Immature natural killer cell (primary cell): ENCODE measurements around the gene HBS1L. TPM values are rescaled to one million over a fixed set of nuclear protein-coding genes. Genes with fewer than 3 reads are reported as not detected.

Experiments used
- DNase-seq, 3 donors: peaks; one replicate each; pipeline ENCODE4 v3.0.0; 2022; ENCODE audit warnings: mixed read lengths in 1 of 3
- H3K27ac Mint-ChIP-seq, 6 donors: one replicate each; pipeline ENCODE4 v1.8.0; 2020; ENCODE audit warnings: mixed read lengths in 6 of 6, mild to moderate bottlenecking in 5 of 6, inconsistent platforms in 4 of 6, moderate library complexity in 3 of 6
- H3K27me3 Mint-ChIP-seq, 3 donors: one replicate each; pipeline ENCODE4 v1.8.0; 2020 to 2021; ENCODE audit warnings: low read depth in 3 of 3, mild to moderate bottlenecking in 3 of 3, mixed read lengths in 3 of 3, moderate library complexity in 3 of 3, inconsistent platforms in 1 of 3
- H3K36me3 Mint-ChIP-seq, 3 donors: one replicate each; pipeline ENCODE4 v1.8.0; 2020; ENCODE audit warnings: mixed read lengths in 3 of 3, inconsistent platforms in 2 of 3, mild to moderate bottlenecking in 2 of 3
- H3K4me1 Mint-ChIP-seq, 2 donors: one replicate each; pipeline ENCODE4 v1.8.0; 2020; ENCODE audit warnings: inconsistent platforms in 2 of 2, mild to moderate bottlenecking in 2 of 2, mixed read lengths in 2 of 2, moderate library complexity in 1 of 2
- H3K4me3 Mint-ChIP-seq, 5 donors: one replicate each; pipeline ENCODE4 v1.8.0; 2020; ENCODE audit warnings: mild to moderate bottlenecking in 5 of 5, mixed read lengths in 5 of 5, inconsistent platforms in 3 of 5, moderate library complexity in 3 of 5
- H3K9me3 Mint-ChIP-seq, 6 donors: one replicate each; pipeline ENCODE4 v1.8.0; 2020; ENCODE audit warnings: mild to moderate bottlenecking in 6 of 6, mixed read lengths in 6 of 6, inconsistent platforms in 4 of 6, moderate library complexity in 3 of 6
- polyA plus RNA-seq, 3 donors: library from polyadenylated mRNA; unstranded; fragments of 300-500 nt; fragmentation: Illumina TruSeq; gene quantifications; one replicate each; pipeline ENCODE4 v1.2.3, GENCODE V29; 2021

HBS1L gene
- polyA plus RNA-seq, 3 donors from 2014 or later = 29.0 to 38.7 (median 32.4) TPM

- H3K27me3 Mint-ChIP-seq = peaks cover 0 to 4% (median 0%) of the 10 kb centered on the region in 3 donors
- no peak overlapping the region for H3K27ac Mint-ChIP-seq
- H3K9me3 Mint-ChIP-seq = no peaks in the 10 kb centered on the region
- no peaks in the 10 kb centered on the region for H3K4me1 Mint-ChIP-seq
- DNase-seq = no peak
- H3K4me3 Mint-ChIP-seq = no peak overlapping the region
- peaks cover 6 to 19% (median 9%) of the 10 kb centered on the region in 3 donors for H3K36me3 Mint-ChIP-seq
Observed at GRCh38 chr6:134934793-134935485, 119.7 kb downstream of the HBS1L start.

DNA sequence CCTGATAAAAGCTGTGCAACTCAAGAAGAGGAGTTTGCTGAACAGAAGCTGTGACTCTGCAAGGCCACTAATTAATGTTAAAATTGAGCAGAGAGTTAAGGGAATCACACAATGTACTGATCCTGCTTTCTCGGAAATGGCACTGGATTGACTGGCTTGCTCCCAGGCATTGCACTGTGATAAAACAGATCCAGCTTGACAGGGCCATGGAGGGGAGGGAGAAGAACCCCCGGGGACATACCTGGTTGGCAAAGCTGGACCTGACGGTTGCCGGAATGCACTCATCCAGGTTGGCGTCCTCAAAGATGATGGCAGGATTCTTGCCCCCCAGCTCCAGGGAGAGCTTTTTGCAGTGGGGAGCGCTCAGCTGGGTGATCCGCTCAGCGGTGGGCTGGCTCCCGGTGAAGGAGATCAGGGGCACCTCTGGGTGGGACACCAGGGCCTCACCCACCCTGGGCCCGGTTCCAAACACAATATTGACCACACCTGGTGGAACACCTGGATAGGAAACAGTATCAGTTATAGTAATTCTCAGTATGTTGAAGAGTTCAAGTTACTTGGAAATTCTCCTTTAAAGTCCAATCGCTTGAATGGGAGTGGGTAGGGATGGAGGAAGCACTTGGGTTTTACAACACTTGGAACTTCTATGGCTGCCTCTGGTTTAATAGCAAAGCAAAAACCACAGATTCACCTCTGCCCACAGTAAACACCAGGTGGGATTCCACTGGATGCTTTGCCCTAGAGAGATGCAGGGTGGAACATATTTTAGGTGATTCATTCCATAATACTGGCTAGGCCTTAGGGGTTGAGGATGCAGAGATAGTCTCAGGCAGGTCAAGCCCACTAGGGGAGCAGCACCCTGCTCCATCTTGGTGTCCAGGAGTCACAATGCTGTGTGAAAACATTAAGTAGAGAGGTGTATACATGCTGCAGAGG lies 121.8 kb downstream of the HBS1L start:
- Mint-ChIP-seq H3K9me3 (no peaks in the 10 kb centered on the region), H3K4me3 (no peak overlapping the region), H3K27me3 (peaks cover 0 to 4% (median 0%) of the 10 kb centered on the region in 3 donors), H3K27ac (no peak overlapping the region), H3K36me3 (peaks cover 14 to 36% (median 23%) of the 10 kb centered on the region in 3 donors), H3K4me1 (no peaks in the 10 kb centered on the region)
- DNase-seq = no peak

GRCh38 chr6:134932098-134932497 lies 122.5 kb downstream of the HBS1L start:
- DNase-seq = no peak
- H3K27ac Mint-ChIP-seq = no peak overlapping the region

GRCh38 chr6:134930463-134930862 lies 124.2 kb downstream of the HBS1L start:
- Mint-ChIP-seq H3K27ac (no peak overlapping the region), H3K36me3 (peaks cover 22 to 35% (median 33%) of the 10 kb centered on the region in 3 donors), H3K9me3 (no peaks in the 10 kb centered on the region), H3K27me3 (peaks cover 0 to under 1% (median 0%) of the 10 kb centered on the region in 3 donors), H3K4me3 (no peak overlapping the region), H3K4me1 (no peaks in the 10 kb centered on the region)
- DNase-seq = no peak

More at GRCh38 chr6:134932098-134932497, 122.5 kb downstream of the HBS1L start:
- Mint-ChIP-seq H3K4me3 (no peak overlapping the region), H3K4me1 (no peaks in the 10 kb centered on the region), H3K9me3 (no peaks in the 10 kb centered on the region), H3K27me3 (peaks cover 0 to 4% (median 0%) of the 10 kb centered on the region in 3 donors), H3K36me3 (peaks cover 14 to 36% (median 26%) of the 10 kb centered on the region in 3 donors)

- Mint-ChIP-seq H3K9me3 (no peaks in the 10 kb centered on the region), H3K4me1 (no peaks in the 10 kb centered on the region), H3K4me3 (no peak overlapping the region), H3K27ac (no peak overlapping the region), H3K27me3 (no peaks in the 10 kb centered on the region), H3K36me3 (peaks cover 22 to 39% (median 30%) of the 10 kb centered on the region in 3 donors)
- DNase-seq = no peak
Observed at GRCh38 chr6:134928151-134928900, 126.3 kb downstream of the HBS1L start.

GRCh38 chr6:134925800-134926199 lies 128.8 kb downstream of the HBS1L start:
- peaks cover 18 to 37% (median 23%) of the 10 kb centered on the region in 3 donors for H3K36me3 Mint-ChIP-seq
- H3K27me3 Mint-ChIP-seq = peaks cover 0 to 2% (median 0%) of the 10 kb centered on the region in 3 donors
- H3K9me3 Mint-ChIP-seq = no peaks in the 10 kb centered on the region
- DNase-seq = no peak
- H3K4me3 Mint-ChIP-seq = no peak overlapping the region
- no peaks in the 10 kb centered on the region for H3K4me1 Mint-ChIP-seq
- no peak overlapping the region for H3K27ac Mint-ChIP-seq

DNA sequence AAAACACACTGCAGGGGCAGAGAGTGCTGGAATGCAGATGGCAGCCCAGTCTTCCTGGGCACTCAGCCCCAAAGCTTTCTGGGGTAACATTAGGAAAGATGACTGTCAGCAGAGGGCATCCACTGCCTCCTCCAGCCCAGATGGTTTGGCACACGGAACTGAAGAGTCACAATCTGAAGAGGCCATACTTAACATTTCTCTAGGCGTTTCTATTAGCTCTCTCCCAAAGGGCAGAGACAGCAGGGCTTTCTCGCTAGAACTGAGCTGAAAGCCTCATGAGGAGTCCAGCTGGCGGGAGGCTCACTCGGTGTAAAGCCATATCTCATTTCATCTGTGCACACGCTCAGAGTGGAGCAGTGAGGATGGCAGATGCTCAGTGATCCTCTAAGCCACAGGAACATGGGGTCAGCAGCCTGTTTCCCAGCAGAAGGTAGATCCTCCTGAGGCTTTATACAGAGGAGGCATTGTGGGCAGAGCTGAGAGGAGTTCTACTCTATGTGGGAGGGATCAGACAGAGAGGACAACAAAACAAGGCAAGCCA lies 132.8 kb downstream of the HBS1L start:
- H3K4me1 Mint-ChIP-seq = no peaks in the 10 kb centered on the region
- H3K27me3 Mint-ChIP-seq = peaks cover 0 to 2% (median 0%) of the 10 kb centered on the region in 3 donors
- H3K27ac Mint-ChIP-seq = no peak overlapping the region
- DNase-seq = no peak
- no peak overlapping the region for H3K4me3 Mint-ChIP-seq
- H3K36me3 Mint-ChIP-seq = peaks cover 7 to 26% (median 11%) of the 10 kb centered on the region in 3 donors
- no peaks in the 10 kb centered on the region for H3K9me3 Mint-ChIP-seq

GRCh38 chr6:134921276-134921675 lies 133.3 kb downstream of the HBS1L start:
- no peak overlapping the region for H3K27ac Mint-ChIP-seq
- H3K9me3 Mint-ChIP-seq = no peaks in the 10 kb centered on the region
- H3K4me3 Mint-ChIP-seq = no peak overlapping the region
- no peaks in the 10 kb centered on the region for H3K4me1 Mint-ChIP-seq
- H3K36me3 Mint-ChIP-seq = peaks cover 10 to 30% (median 15%) of the 10 kb centered on the region in 3 donors
- DNase-seq = no peak
- H3K27me3 Mint-ChIP-seq = peaks cover 0 to 2% (median 0%) of the 10 kb centered on the region in 3 donors

DNA sequence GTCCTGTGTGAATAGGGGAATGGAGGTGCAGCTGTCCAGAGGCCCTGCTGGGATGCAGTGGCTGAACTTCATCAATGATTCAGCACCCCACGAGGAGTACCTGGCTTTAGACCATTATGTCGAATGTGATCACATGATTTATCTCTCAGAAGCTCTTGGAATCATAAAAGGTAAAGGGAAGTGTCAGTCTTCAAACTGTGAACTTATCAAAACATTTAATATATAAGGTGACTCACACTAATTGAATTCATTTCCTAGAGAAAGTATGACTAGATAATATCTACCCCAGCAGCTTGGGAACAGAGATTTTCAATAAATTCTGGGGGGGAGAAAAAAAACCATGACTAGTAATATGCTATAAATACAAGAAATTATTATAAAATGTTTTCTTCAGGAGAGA lies 134.2 kb downstream of the HBS1L start:
- H3K4me1 Mint-ChIP-seq = no peaks in the 10 kb centered on the region
- H3K27me3 Mint-ChIP-seq = peaks cover 0 to 2% (median 0%) of the 10 kb centered on the region in 3 donors
- H3K9me3 Mint-ChIP-seq = no peaks in the 10 kb centered on the region
- peaks cover 6 to 32% (median 15%) of the 10 kb centered on the region in 3 donors for H3K36me3 Mint-ChIP-seq
- no peak overlapping the region for H3K4me3 Mint-ChIP-seq
- no peak for DNase-seq
- H3K27ac Mint-ChIP-seq = no peak overlapping the region

GRCh38 chr6:134918418-134918961 lies 136.1 kb downstream of the HBS1L start:
- H3K4me1 Mint-ChIP-seq = no peaks in the 10 kb centered on the region
- H3K36me3 Mint-ChIP-seq = peaks cover 6 to 29% (median 15%) of the 10 kb centered on the region in 3 donors
- H3K9me3 Mint-ChIP-seq = no peaks in the 10 kb centered on the region
- H3K27ac Mint-ChIP-seq = no peak overlapping the region
- no peak for DNase-seq
- no peak overlapping the region for H3K4me3 Mint-ChIP-seq
- H3K27me3 Mint-ChIP-seq = peaks cover 0 to 2% (median 0%) of the 10 kb centered on the region in 3 donors

DNA sequence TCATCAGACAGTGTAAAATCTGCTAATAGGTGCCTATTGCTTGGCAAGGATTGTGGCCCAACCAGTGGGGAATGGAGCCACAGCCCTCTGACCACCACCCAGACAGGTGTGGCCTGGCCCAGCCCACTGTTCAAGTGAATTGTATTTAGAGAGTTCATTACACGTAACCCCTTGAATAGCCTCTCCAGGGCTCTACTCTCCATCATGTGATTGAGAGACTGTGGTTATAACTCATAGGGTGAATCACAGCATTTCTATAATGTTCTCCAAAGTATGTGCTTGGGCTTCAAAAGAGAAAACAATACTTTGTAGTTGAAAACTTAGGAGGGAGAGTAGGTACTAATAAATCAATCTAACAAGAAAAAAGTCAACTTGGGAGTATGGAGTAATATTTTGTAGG lies 143.1 kb downstream of the HBS1L start:
- Mint-ChIP-seq H3K27ac (no peak overlapping the region), H3K9me3 (no peaks in the 10 kb centered on the region), H3K4me3 (no peak overlapping the region), H3K4me1 (no peaks in the 10 kb centered on the region), H3K27me3 (peaks cover 0 to 9% (median 3%) of the 10 kb centered on the region in 3 donors), H3K36me3 (peaks cover 2 to 9% (median 2%) of the 10 kb centered on the region in 3 donors)
- DNase-seq = no peak

DNA sequence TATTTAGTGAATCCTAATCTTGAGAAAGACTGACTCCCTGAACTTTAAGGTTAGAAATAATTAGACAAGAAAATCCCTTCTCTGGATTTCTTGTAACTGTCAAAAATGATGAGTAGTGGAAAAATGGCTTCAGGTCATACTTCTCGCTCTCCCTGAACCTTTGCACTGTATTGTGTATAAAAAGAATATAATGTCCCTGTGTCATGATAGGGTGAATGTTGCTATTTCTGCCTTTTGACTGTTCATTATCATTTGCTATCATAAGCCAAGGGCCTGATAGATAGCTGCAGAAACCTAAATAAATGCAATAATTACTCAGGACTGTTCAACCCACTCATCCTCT lies 144.1 kb downstream of the HBS1L start:
- Mint-ChIP-seq H3K36me3 (no peaks in the 10 kb centered on the region), H3K9me3 (no peaks in the 10 kb centered on the region), H3K4me3 (no peak overlapping the region), H3K27ac (no peak overlapping the region), H3K4me1 (no peaks in the 10 kb centered on the region), H3K27me3 (peaks cover 2 to 9% (median 3%) of the 10 kb centered on the region in 3 donors)
- DNase-seq = no peak
